Common myeloid progenitor, CD34-positive (primary cell): ENCODE measurements around the gene TBC1D2B. TPM values are rescaled to one million over a fixed set of nuclear protein-coding genes. Genes with fewer than 3 reads are reported as not detected.

Source experiments
- CTCF ChIA-PET: fragments of 350-600 bp; sonication (Branson Sonifier 250); formaldehyde crosslinking; loops from one replicate; lab custom pipeline; 2021; ENCODE audit warnings: antibody characterized with exemption; lab: Charles Lee
- POLR2A ChIA-PET: fragments of 350-600 bp; sonication (Branson Sonifier 250); formaldehyde crosslinking; loops from one replicate; lab custom pipeline; 2021; ENCODE audit warnings: antibody characterized with exemption; lab: Charles Lee
- DNase-seq, 3 donors: peaks; one replicate each; pipeline versions ENCODE4 v3.0.0 to v3.0.0-alpha.2; 2013
- H3K27ac ChIP-seq, 2 experiments: 1 replicate in 1 of 2; 2 replicates in 1 of 2; pipeline ENCODE4 v1.7.0; 2013; ENCODE audit warnings: inconsistent platforms in 2 of 2, low read length in 2 of 2, mild to moderate bottlenecking in 2 of 2, low read depth in 1 of 2, moderate library complexity in 1 of 2; ENCODE audit not compliant: severe bottlenecking in 2 of 2, insufficient read depth in 1 of 2, poor library complexity in 1 of 2
- H3K27me3 ChIP-seq, 5 experiments: replicated peaks in 2 of 5; 1 replicate in 3 of 5; 2 replicates in 2 of 5; pipeline versions ENCODE4 v1.6.1 to v1.7.0; 2013; ENCODE audit warnings: low read length in 4 of 5, mild to moderate bottlenecking in 2 of 5, moderate library complexity in 2 of 5, inconsistent platforms in 1 of 5; ENCODE audit not compliant: insufficient read depth in 5 of 5, control insufficient read depth in 4 of 5
- H3K36me3 ChIP-seq, 4 experiments: 1 replicate in 2 of 4; 2 replicates in 2 of 4; pipeline versions ENCODE4 v1.6.1 to v1.7.0; 2013; ENCODE audit warnings: low read length in 3 of 4, control low read depth in 1 of 4, mild to moderate bottlenecking in 1 of 4; ENCODE audit not compliant: control insufficient read depth in 4 of 4, insufficient read depth in 4 of 4
- H3K4me1 ChIP-seq, 4 experiments: 1 replicate in 3 of 4; 2 replicates in 1 of 4; pipeline versions ENCODE4 v1.6.1 to v1.7.1; 2013; ENCODE audit warnings: low read length in 3 of 4, mild to moderate bottlenecking in 3 of 4, control low read depth in 1 of 4, inconsistent platforms in 1 of 4, moderate library complexity in 1 of 4; ENCODE audit not compliant: control insufficient read depth in 4 of 4, insufficient read depth in 4 of 4; ENCODE audit errors: control extremely low read depth in 1 of 4
- H3K4me3 ChIP-seq, 7 experiments: 1 replicate in 4 of 7; 2 replicates in 3 of 7; pipeline versions ENCODE4 v1.5.1 to v1.7.0; 2013; ENCODE audit warnings: mild to moderate bottlenecking in 7 of 7, low read length in 6 of 7, moderate library complexity in 6 of 7, inconsistent platforms in 2 of 7, low read depth in 2 of 7, control low read depth in 1 of 7; ENCODE audit not compliant: insufficient read depth in 4 of 7, control insufficient read depth in 1 of 7; ENCODE audit errors: extremely low read depth in 1 of 7
- H3K9me3 ChIP-seq, 5 experiments: 1 replicate in 4 of 5; 2 replicates in 1 of 5; pipeline versions ENCODE4 v1.6.1 to v1.7.1; 2013; ENCODE audit warnings: low read length in 4 of 5, mild to moderate bottlenecking in 2 of 5, inconsistent platforms in 1 of 5, low read depth in 1 of 5, moderate library complexity in 1 of 5; ENCODE audit not compliant: control insufficient read depth in 4 of 5, insufficient read depth in 2 of 5; ENCODE audit errors: control extremely low read depth in 1 of 5
- WGBS: methylation state at CpG from one replicate; pipeline ENCODE4 v1.1.5; 2013; ENCODE audit not compliant: insufficient coverage; 5-methylcytosine and 5-hydroxymethylcytosine counted together
- polyA plus RNA-seq: library from polyadenylated mRNA; unstranded; fragments of 120-200 nt; gene quantifications from one replicate; pipeline ENCODE4 v1.2.1, GENCODE V29; 2013

TBC1D2B gene
- 32.9 TPM for polyA plus RNA-seq

DNA sequence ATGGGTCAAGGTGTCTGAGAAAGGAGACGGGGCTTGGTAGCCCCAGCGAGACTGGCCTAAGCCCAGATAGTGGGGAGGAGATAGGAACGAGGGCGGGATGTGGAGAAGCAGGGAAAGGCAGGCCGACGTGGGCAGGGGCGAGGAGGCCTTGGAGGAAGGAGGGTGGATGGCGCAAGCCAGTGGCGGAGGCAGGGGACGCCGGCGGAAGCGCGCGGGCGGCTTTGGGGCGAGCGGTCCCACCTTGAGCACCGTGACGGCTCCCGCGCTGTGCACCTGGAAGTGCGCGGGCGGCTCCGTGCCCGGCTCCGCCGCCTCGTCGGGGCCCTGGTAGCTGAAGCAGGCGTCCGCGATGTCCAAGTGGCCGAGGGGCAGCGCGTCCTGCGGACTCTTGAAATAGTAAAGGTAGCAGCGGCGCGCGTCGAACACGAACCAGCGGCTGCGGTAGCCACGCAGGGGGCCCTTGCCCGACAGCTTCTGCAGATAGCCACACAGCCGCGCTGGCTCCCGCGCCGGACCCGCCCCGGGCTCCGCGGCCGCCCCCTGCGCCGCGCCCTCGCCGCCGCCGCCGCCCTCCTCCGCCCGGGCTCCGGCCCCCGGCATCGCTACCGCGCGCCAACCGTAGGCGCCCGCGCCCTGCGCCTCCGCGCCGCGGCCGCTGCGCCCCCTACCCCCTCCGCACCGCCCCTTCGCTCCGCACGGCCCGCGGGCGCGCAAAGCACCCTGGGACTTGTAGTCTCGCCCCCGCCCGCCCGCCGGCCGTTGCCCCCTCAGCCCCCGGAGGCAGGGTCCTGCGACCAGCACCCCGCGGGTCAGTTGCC lies at the start of gene TBC1D2B:
TSS of gene TBC1D2B (minus strand) at position 659 of the 818 bp plus-strand sequence. CDS start at position 600, 59 bp downstream.
- WGBS: 0% methylated on average over 55 of the region's 104 CpGs
- POLR2A ChIA-PET: interaction anchor here (0.5 to 0.9 kb wide), 3 partner anchors 17 to 58 kb away, joined by 3 read pairs; no protein-coding TSS in a partner anchor

DNA sequence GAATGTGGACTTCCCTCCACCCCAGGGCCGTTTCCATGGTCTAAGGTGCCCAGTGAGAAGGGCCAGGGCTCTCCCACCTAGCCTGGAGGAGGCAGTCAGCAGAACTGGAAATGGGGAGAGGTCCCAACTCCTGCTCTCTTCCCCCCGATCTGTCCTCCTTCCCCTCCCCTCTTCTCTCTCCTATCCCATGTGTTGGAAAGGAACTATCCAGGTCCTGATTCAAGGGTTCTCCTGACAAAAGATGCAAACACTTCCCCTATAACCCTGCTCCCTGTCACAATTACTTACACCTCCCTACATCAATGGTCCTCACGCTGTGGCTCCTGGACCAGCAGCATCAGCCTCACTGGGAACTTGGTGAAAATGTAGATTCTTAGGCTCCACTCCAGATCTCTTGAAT lies 47.8 kb upstream of the TBC1D2B start:
- no peak overlapping the region for H3K27ac ChIP-seq
- ChIA-PET POLR2A (no interaction called here), CTCF (interaction anchor here (1.2 to 2.5 kb wide), 2 partner anchors 116 to 125 kb away, joined by 3 to 6 read pairs; no protein-coding TSS in a partner anchor)
- H3K4me1 ChIP-seq: no peaks in the 10 kb centered on the region
- no peaks in the 10 kb centered on the region for H3K27me3 ChIP-seq
- H3K9me3 ChIP-seq: no peaks in the 10 kb centered on the region
- H3K36me3 ChIP-seq: no peaks in the 10 kb centered on the region
- no peak overlapping the region for H3K4me3 ChIP-seq
- DNase-seq: no peak
- 81% methylated on average over 3 of the region's 3 CpGs for WGBS

More for the DNA sequence above, at the start of gene TBC1D2B:
- Histone ChIP-seq H3K4me3 (peak within 1 kb of the TSS; percentile 71 to 94 (median 84)), H3K27me3 (no peaks in the 10 kb centered on the region), H3K4me1 (peaks cover 0 to 44% (median 37%) of the 10 kb centered on the region in 4 experiments), H3K36me3 (peaks cover 0 to 6% (median 3%) of the 10 kb centered on the region in 4 experiments), H3K9me3 (no peaks in the 10 kb centered on the region), H3K27ac (peak within 1 kb of the TSS in 1 of 2 experiments; percentile 75)
- DNase-seq: peak in 2 of 3 donors; percentile 69 to 78
- CTCF ChIA-PET: interaction anchor here (1.2 to 2.7 kb wide), 4 partner anchors 8 to 43 kb away, joined by 3 to 7 read pairs (median 5); partner anchors contain the start of gene SH2D7

DNA sequence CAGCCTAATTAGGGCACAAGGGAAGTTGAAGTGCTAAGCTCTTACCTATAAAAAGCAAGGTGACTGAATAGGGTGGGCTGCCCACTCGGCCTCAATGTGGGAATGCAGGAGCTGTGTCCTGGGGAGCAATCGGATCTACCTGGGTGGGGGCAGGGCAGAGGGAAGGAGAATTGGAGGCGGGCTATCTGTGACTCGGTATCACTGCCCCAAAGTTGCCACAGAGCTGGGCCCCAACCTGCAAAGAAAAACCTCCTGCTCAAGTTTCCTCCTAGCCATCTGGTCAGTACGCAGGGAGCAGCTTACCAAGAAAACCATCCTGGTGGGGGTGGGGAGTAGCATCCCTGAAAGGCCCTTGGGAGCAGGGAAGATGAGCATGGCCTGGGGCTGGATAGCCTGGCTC lies 43.0 kb upstream of the TBC1D2B start:
- CTCF ChIA-PET: interaction anchor here (1.1 to 5.0 kb wide), 3 partner anchors 11 to 75 kb away, joined by 3 to 30 read pairs (median 3); partner anchors contain the start of gene CIB2
- no peaks in the 10 kb centered on the region for H3K36me3 ChIP-seq
- WGBS: 95% methylated on average over 3 of the region's 5 CpGs

DNA sequence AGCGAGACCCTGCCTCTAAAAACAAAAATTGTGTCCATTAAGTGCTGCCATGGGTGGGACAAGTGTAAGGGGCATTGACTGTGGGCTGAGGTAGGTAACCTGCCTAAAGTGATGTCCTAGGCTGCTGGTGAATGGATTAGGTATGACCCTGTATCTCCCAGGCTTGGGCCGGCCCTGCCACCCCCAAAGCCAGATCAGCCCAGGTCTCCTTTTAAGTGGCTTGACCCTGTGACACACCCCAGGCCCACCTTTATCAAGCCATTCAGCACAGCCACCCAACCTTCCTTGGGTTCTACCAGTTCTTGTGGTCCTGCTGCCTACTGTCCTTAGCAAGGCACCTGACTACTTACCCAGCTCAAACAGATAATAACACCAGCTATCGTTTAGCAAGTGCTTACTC lies 35.0 kb upstream of the TBC1D2B start:
- no peak for DNase-seq
- Histone ChIP-seq H3K9me3 (no peaks in the 10 kb centered on the region), H3K27me3 (no peaks in the 10 kb centered on the region), H3K36me3 (no peaks in the 10 kb centered on the region), H3K4me1 (peaks cover 0 to 2% (median 0%) of the 10 kb centered on the region in 4 experiments), H3K27ac (no peak overlapping the region), H3K4me3 (no peak overlapping the region)
- 100% methylated on average over 1 of the region's 3 CpGs for WGBS
- ChIA-PET POLR2A (no interaction called here), CTCF (interaction anchor here (0.6 to 11.6 kb wide), 19 partner anchors 11 to 494 kb away, joined by 3 to 165 read pairs (median 5); partner anchors contain the start of gene CIB2)

More for the DNA sequence above, 43.0 kb upstream of the TBC1D2B start:
- Histone ChIP-seq H3K4me3 (no peak overlapping the region), H3K4me1 (no peaks in the 10 kb centered on the region), H3K27me3 (no peaks in the 10 kb centered on the region), H3K9me3 (no peaks in the 10 kb centered on the region), H3K27ac (no peak overlapping the region)
- no peak for DNase-seq
- POLR2A ChIA-PET: no interaction called here

DNA sequence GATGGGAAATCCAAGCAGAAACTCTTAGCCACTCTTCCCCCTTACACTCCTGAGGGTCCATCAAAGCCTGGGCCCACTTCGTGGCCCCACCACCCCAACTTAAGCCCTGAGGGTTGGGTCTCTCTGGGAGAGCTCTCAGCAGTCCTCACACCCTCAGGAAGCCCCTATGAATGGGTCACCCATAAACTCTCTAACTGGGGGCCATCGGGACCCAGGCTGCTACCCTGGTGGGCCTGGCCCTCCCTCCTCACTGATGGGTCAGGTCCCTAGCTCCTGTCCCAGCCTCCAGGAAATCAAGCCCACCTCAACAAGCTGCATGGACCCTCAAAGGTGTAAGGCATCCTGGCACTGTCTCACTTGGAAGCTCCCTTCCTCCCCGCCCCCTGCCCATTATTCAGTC lies 34.3 kb upstream of the TBC1D2B start:
- peaks cover 0 to 2% (median 0%) of the 10 kb centered on the region in 4 experiments for H3K4me1 ChIP-seq
- 93% methylated on average over 2 of the region's 3 CpGs for WGBS
- H3K9me3 ChIP-seq: no peaks in the 10 kb centered on the region
- no peaks in the 10 kb centered on the region for H3K36me3 ChIP-seq
- H3K27me3 ChIP-seq: no peaks in the 10 kb centered on the region
- ChIA-PET POLR2A (no interaction called here), CTCF (interaction anchor here (0.8 to 11.6 kb wide), 17 partner anchors 10 to 495 kb away, joined by 3 to 165 read pairs (median 5); partner anchors contain the start of gene CIB2)
- H3K27ac ChIP-seq: no peak overlapping the region
- H3K4me3 ChIP-seq: no peak overlapping the region
- no peak for DNase-seq

DNA sequence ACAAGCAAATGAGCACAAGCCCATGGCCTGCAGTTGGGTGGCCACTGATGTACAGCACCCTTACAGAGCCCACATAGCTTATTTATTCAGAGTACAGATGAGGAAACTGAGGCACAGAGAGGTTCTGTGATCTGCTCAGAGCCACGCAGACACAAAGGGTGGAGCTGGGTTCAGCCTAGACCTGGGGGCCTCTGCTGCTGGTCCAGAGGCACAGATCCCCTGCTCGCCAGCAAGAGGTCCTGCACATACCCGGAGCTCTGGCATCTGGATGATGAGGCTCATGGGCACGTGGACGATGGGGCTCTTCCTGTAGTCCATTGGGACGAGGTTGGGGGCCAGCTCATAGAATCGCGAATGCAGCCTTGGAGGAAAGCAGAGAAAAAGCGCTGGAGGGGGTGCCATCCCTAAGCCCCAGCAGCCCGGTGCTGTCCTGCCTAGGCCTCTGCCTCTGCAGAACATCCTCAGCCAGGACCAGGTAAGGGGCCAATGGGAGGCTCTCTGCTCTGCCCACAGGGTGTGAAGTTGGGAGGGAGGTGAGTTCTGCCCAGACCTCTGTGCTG lies 33.5 kb upstream of the TBC1D2B start:
- H3K4me3 ChIP-seq: no peak overlapping the region
- DNase-seq: no peak
- no peak overlapping the region for H3K27ac ChIP-seq
- peaks cover 0 to 3% (median 0%) of the 10 kb centered on the region in 4 experiments for H3K4me1 ChIP-seq
- CTCF ChIA-PET: interaction anchor here (1.0 to 11.6 kb wide), 14 partner anchors 16 to 206 kb away, joined by 3 to 165 read pairs (median 11); no protein-coding TSS in a partner anchor
- POLR2A ChIA-PET: no interaction called here
- 96% methylated on average over 9 of the region's 10 CpGs for WGBS
- no peaks in the 10 kb centered on the region for H3K36me3 ChIP-seq
- H3K9me3 ChIP-seq: no peaks in the 10 kb centered on the region
- H3K27me3 ChIP-seq: no peaks in the 10 kb centered on the region
